ENCODE measurements around the gene SNX3. TPM values are rescaled to one million over a fixed set of nuclear protein-coding genes. Genes with fewer than 3 reads are reported as not detected.

The SNX3 gene
- total RNA-seq, 1 donor from 2014 or later: 122 TPM

DNA sequence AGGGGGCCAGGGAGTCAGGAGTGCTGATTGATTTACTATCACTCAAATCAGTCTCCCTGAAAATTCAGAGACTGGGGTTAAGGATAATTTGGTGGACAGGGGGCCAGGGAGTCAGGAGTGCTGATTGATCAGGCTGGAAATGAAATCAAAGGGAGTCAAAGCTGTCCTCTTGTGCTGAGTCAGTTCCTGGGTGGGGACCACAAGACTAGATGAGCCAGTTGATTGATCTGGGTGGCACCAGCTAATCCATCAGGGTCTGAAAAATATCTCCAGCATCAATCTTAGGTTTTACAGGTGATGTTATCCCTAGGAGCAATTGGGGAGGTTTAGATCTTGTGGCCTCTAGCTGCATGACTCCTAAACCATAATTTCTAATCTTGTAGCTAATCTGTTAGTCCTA is 27.9 kb upstream of the SNX3 start:
- peaks cover 2% of the 10 kb centered on the region for H3F3A ChIP-seq (ENCODE audit: low read depth)
- no peaks in the 10 kb centered on the region for H4K20me1 ChIP-seq (ENCODE audit: low read depth)
- H3K27me3 Mint-ChIP-seq (ENCODE audit: insufficient read depth, low read depth): peaks cover 4% of the 10 kb centered on the region
- H3K36me3 ChIP-seq: no peaks in the 10 kb centered on the region
- no peaks in the 10 kb centered on the region for H3K4me1 ChIP-seq
- H3K27ac Mint-ChIP-seq: no peak overlapping the region
- H3K4me2 ChIP-seq: no peak overlapping the region
- H3K4me3 Mint-ChIP-seq: no peak overlapping the region
- H3K27ac ChIP-seq: no peak overlapping the region
- TF ChIP-seq CTCF (IDR thresholded peaks at IDR 0.05): no peak
- H3K4me1 Mint-ChIP-seq: no peaks in the 10 kb centered on the region
- no peaks in the 10 kb centered on the region for H3K36me3 Mint-ChIP-seq
- no peaks in the 10 kb centered on the region for H3K79me2 ChIP-seq (ENCODE audit: low read depth)
- H3K9me3 Mint-ChIP-seq: no peaks in the 10 kb centered on the region
- DNase-seq (ENCODE audit: low spot score): no peak
- H3K9ac ChIP-seq: no peak overlapping the region
- no peaks in the 10 kb centered on the region for H3K9me3 ChIP-seq (ENCODE audit: low read depth)
- no peak overlapping the region for H3K4me3 ChIP-seq
- no peaks in the 10 kb centered on the region for H3K27me3 ChIP-seq
- H2AFZ ChIP-seq (replicated peaks): no peak overlapping the region

- Histone ChIP-seq H3K4me1 (no peaks in the 10 kb centered on the region), H3K9ac (no peak overlapping the region), H3K36me3 (no peaks in the 10 kb centered on the region), H4K20me1 (ENCODE audit: low read depth) (no peaks in the 10 kb centered on the region), H3F3A (ENCODE audit: low read depth) (no peaks in the 10 kb centered on the region), H3K27ac (no peak overlapping the region), H3K4me3 (no peak overlapping the region), H3K9me3 (ENCODE audit: low read depth) (no peaks in the 10 kb centered on the region), H3K4me2 (no peak overlapping the region), H3K79me2 (ENCODE audit: low read depth) (no peaks in the 10 kb centered on the region), H3K27me3 (no peaks in the 10 kb centered on the region), H2AFZ (replicated peaks) (no peak overlapping the region)
- no peak overlapping the region for H3K4me3 Mint-ChIP-seq
- H3K27me3 Mint-ChIP-seq (ENCODE audit: insufficient read depth, low read depth): peaks cover 4% of the 10 kb centered on the region
- no peaks in the 10 kb centered on the region for H3K36me3 Mint-ChIP-seq
- DNase-seq (ENCODE audit: low spot score): no peak
- H3K4me1 Mint-ChIP-seq: no peaks in the 10 kb centered on the region
- no peak overlapping the region for H3K27ac Mint-ChIP-seq
- H3K9me3 Mint-ChIP-seq: no peaks in the 10 kb centered on the region
- TF ChIP-seq EZH2 (IDR thresholded peaks at IDR 0.05) (no peak), EZH2phosphoT487 (IDR thresholded peaks at IDR 0.05) (no peak), CTCF (IDR thresholded peaks at IDR 0.05) (no peak)
Observed at GRCh38 chr6:108287373-108287772, 26.5 kb upstream of the SNX3 start.

- Histone ChIP-seq H3K4me3 (no peak overlapping the region), H3K9me3 (ENCODE audit: low read depth) (no peaks in the 10 kb centered on the region), H3K27ac (no peak overlapping the region), H3K27me3 (no peaks in the 10 kb centered on the region), H2AFZ (replicated peaks) (no peak overlapping the region), H3K4me2 (no peak overlapping the region), H3K4me1 (no peaks in the 10 kb centered on the region), H3F3A (ENCODE audit: low read depth) (no peaks in the 10 kb centered on the region), H3K9ac (no peak overlapping the region), H3K36me3 (no peaks in the 10 kb centered on the region), H3K79me2 (ENCODE audit: low read depth) (no peaks in the 10 kb centered on the region), H4K20me1 (ENCODE audit: low read depth) (no peaks in the 10 kb centered on the region)
- no peak for DNase-seq (ENCODE audit: low spot score)
- no peaks in the 10 kb centered on the region for H3K4me1 Mint-ChIP-seq
- no peak overlapping the region for H3K4me3 Mint-ChIP-seq
- peaks cover 4% of the 10 kb centered on the region for H3K27me3 Mint-ChIP-seq (ENCODE audit: insufficient read depth, low read depth)
- H3K9me3 Mint-ChIP-seq: no peaks in the 10 kb centered on the region
- H3K36me3 Mint-ChIP-seq: no peaks in the 10 kb centered on the region
- H3K27ac Mint-ChIP-seq: no peak overlapping the region
- TF ChIP-seq EZH2phosphoT487 (IDR thresholded peaks at IDR 0.05) (no peak), CTCF (IDR thresholded peaks at IDR 0.05) (no peak), EZH2 (IDR thresholded peaks at IDR 0.05) (no peak)
Observed at GRCh38 chr6:108286366-108286765, 25.5 kb upstream of the SNX3 start.

DNA sequence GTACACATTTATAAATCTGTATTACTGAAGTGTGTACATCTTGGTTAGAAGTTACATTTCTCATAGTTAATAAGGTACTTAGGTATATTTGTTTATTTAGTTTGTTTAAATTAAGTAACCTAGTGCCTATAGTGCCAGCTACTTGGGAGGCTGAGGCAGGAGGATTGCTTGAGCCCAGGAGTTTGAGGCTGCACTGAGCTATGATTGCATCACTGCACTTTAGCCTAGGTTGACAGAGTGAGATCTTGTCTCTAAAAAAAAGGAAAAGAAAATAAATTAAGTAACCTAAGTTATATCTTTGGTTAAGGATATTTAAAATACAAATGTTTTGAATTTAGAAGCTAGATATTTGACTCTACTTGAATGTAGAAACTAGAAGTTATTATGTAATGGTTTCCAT is 24.5 kb upstream of the SNX3 start:
- DNase-seq (ENCODE audit: low spot score): no peak
- Histone ChIP-seq H3K27ac (no peak overlapping the region), H3K27me3 (no peaks in the 10 kb centered on the region), H2AFZ (replicated peaks) (no peak overlapping the region), H3K9ac (no peak overlapping the region), H4K20me1 (ENCODE audit: low read depth) (no peaks in the 10 kb centered on the region), H3K9me3 (ENCODE audit: low read depth) (no peaks in the 10 kb centered on the region), H3K79me2 (ENCODE audit: low read depth) (no peaks in the 10 kb centered on the region), H3F3A (ENCODE audit: low read depth) (no peaks in the 10 kb centered on the region), H3K36me3 (no peaks in the 10 kb centered on the region), H3K4me3 (no peak overlapping the region), H3K4me1 (no peaks in the 10 kb centered on the region), H3K4me2 (no peak overlapping the region)
- Mint-ChIP-seq H3K9me3 (no peaks in the 10 kb centered on the region), H3K36me3 (no peaks in the 10 kb centered on the region), H3K27ac (no peak overlapping the region), H3K27me3 (ENCODE audit: insufficient read depth, low read depth) (peaks cover 4% of the 10 kb centered on the region), H3K4me3 (no peak overlapping the region), H3K4me1 (no peaks in the 10 kb centered on the region)
- TF ChIP-seq CTCF (IDR thresholded peaks at IDR 0.05) (no peak), EZH2phosphoT487 (IDR thresholded peaks at IDR 0.05) (no peak), EZH2 (IDR thresholded peaks at IDR 0.05) (no peak)

Data from neural progenitor cell (in vitro differentiated cells).